Testis (tissue), 2 donors: ENCODE results near the gene LDAH.

Source experiments
- POLR2A ChIP-seq: fragments of 450-650 bp; IDR thresholded peaks from one replicate; pipeline ENCODE4 v1.6.1; 2017; ENCODE audit warnings: antibody characterized with exemption, mild to moderate bottlenecking, moderate library complexity
- TF ChIP-seq, protein P1 (sequence below), 3 experiments: fragments of 450-650 bp in 2 of 3; fragments of 200-600 bp in 1 of 3; sonication (generic) in 1 of 3; IDR thresholded peaks; one replicate each; pipeline ENCODE4 v1.5.1; 2016 to 2019; ENCODE audit warnings: antibody characterized with exemption in 3 of 3, mild to moderate bottlenecking in 2 of 3, moderate library complexity in 1 of 3

DNA sequence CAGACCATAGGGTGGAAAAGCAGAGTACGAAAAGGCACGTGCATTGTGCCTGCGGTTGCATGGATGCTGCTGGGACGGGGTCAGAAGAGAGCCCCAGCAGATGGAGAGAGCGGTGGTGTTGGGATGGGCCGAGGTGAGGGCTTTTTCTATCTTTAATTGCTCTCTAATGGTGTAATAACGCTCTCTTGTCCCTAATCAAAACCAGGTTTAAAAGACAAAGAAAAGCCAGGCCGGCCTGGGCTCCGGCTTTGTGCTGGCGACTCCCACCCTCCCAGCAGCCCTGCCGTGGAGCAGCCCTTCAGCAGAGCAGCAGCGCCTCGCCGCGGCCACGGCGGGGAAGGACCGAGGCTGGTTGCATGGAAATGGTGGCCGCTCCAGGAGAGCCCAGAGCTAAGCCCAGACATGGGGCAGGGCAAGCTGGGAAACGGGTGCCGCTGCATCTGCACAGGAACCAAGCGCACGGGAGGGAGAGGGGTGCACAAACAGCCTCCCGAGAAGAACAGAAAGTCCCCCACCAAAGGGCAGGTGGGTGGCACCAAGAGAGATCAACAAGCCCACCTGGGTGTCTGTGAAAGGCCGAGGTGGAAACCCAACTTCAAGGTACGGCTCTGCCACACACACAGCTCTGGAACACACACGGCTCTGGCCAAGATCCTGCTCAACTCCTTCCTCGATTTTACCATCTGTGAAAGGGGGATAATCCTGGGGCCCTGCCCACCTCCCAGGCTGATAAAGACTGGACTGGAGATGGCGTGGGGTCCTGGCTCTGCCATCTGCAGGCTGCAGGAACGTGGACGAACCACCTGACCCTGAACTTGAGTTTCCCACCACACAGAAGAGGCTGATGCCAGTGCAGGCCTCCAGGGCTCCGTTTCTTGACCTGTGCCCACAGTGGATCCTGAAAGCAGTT is 187.0 kb downstream of the LDAH start:
- TF ChIP-seq, protein P1, sequence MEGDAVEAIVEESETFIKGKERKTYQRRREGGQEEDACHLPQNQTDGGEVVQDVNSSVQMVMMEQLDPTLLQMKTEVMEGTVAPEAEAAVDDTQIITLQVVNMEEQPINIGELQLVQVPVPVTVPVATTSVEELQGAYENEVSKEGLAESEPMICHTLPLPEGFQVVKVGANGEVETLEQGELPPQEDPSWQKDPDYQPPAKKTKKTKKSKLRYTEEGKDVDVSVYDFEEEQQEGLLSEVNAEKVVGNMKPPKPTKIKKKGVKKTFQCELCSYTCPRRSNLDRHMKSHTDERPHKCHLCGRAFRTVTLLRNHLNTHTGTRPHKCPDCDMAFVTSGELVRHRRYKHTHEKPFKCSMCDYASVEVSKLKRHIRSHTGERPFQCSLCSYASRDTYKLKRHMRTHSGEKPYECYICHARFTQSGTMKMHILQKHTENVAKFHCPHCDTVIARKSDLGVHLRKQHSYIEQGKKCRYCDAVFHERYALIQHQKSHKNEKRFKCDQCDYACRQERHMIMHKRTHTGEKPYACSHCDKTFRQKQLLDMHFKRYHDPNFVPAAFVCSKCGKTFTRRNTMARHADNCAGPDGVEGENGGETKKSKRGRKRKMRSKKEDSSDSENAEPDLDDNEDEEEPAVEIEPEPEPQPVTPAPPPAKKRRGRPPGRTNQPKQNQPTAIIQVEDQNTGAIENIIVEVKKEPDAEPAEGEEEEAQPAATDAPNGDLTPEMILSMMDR (IDR thresholded peaks at IDR 0.05): peak; percentile 78 to 92 (median 83)
- no peak for TF ChIP-seq POLR2A
